ENCODE measurements around the gene CALN1. TPM values are rescaled to one million over a fixed set of nuclear protein-coding genes. Genes with fewer than 3 reads are reported as not detected.

The CALN1 gene
- total RNA-seq, 4 donors from 2014 or later, result under 0.01 to 0.06 TPM; not detected in 2

DNA sequence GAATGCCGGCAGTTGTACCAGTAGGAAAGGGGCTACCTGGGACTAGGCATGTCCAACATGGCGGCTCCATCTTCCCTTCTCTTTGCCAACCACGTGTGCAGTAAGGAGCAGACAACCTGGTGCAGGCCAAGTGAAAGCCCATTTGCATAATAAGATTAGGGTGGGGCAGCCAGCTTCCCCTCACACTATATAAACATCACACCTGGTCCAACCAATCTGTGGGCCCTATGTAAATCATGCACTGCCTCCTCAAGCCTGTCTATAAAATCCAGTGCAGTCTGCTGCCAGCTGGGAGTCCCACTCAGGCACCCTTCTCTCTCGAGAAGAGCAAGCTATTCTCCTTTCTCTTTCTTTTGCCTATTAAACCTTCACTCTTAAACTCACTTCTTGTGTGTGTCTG is 429.3 kb downstream of the CALN1 start:
- Histone ChIP-seq H3K27me3 (no peaks in the 10 kb centered on the region), H3K27ac (replicated peaks in 1 of 4) (no peak overlapping the region), H3K4me1 (no peaks in the 10 kb centered on the region), H3K4me3 (no peak overlapping the region), H3K36me3 (no peaks in the 10 kb centered on the region), H3K9me3 (no peaks in the 10 kb centered on the region)
- DNase-seq (ENCODE audit: extremely low spot score), result peak; percentile 70
- WGBS, result 66% methylated on average over 4 of the region's 4 CpGs
- intact Hi-C loops (cut with DNase I), result no loop called here
- TF ChIP-seq POLR2AphosphoS5 (IDR thresholded peaks at IDR 0.05) (no peak), POLR2A (IDR thresholded peaks at IDR 0.05; ENCODE audit: low read depth) (no peak), EP300 (IDR thresholded peaks at IDR 0.05) (no peak), CTCF (IDR thresholded peaks at IDR 0.05) (no peak)

- intact Hi-C loops (cut with DNase I), result no loop called here
- Histone ChIP-seq H3K9me3 (no peaks in the 10 kb centered on the region), H3K36me3 (no peaks in the 10 kb centered on the region), H3K4me3 (no peak overlapping the region), H3K4me1 (no peaks in the 10 kb centered on the region), H3K27me3 (no peaks in the 10 kb centered on the region), H3K27ac (replicated peaks in 1 of 4) (no peak overlapping the region)
- TF ChIP-seq CTCF (IDR thresholded peaks at IDR 0.05), result no peak
- TF ChIP-seq POLR2AphosphoS5 (IDR thresholded peaks at IDR 0.05), result no peak
- TF ChIP-seq POLR2A (IDR thresholded peaks at IDR 0.05; ENCODE audit: low read depth), result no peak
- no peak for TF ChIP-seq EP300 (IDR thresholded peaks at IDR 0.05)
- no peak for DNase-seq (ENCODE audit: extremely low spot score)
- 68% methylated on average over 7 of the region's 7 CpGs for WGBS
Observed at GRCh38 chr7:71976645-71977044, 435.5 kb downstream of the CALN1 start.

DNA sequence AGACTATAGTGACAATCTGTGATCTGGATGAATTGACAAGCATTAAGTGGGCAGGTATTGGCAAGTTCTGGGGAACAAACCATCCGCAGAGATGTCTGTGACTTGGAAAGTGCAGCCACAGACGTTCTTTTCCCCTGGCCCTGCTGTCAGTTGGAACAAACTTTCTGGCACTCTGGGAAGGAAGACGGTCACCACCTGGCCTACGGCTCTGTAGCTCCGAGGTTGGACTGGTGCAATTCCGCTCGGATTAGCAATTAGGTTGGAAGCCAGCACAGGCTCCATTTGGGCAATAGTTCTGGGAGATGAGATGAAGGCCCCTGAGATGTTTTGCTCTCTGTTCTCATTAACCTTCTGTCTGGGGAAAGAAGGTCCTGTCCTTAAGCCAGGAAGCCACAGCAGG is 437.5 kb downstream of the CALN1 start:
- H3K36me3 ChIP-seq, result no peaks in the 10 kb centered on the region
- no peaks in the 10 kb centered on the region for H3K4me1 ChIP-seq
- no peak for DNase-seq (ENCODE audit: extremely low spot score)
- no peaks in the 10 kb centered on the region for H3K27me3 ChIP-seq
- no peak overlapping the region for H3K4me3 ChIP-seq
- no peaks in the 10 kb centered on the region for H3K9me3 ChIP-seq
- no CpG with 5 or more reads among the region's 7 CpGs for WGBS
- H3K27ac ChIP-seq (replicated peaks in 1 of 4), result no peak overlapping the region
- TF ChIP-seq CTCF (IDR thresholded peaks at IDR 0.05), result no peak
- no peak for TF ChIP-seq POLR2A (IDR thresholded peaks at IDR 0.05; ENCODE audit: low read depth)
- no peak for TF ChIP-seq EP300 (IDR thresholded peaks at IDR 0.05)
- TF ChIP-seq POLR2AphosphoS5 (IDR thresholded peaks at IDR 0.05), result no peak
- intact Hi-C loops (cut with DNase I), result no loop called here

DNA sequence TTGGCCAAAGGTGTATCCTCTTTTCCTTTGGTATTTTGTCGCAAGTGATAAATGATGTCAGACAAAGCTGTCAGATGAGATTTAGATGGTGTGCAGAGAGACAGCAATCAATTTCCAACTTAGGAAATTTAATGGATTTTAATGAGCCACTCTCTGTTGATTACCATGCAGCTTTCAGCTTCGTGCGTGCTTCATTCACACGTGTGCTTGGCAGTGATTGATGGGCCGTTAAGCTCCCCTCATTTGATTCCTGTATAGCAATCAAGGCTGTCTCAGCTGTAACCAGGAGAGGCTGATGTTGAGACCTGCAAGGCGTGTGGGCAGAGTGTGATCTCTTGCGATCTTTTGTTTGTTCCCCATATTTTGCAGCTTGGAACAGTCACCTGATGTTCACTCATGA is 439.6 kb downstream of the CALN1 start:
- Histone ChIP-seq H3K9me3 (no peaks in the 10 kb centered on the region), H3K4me1 (no peaks in the 10 kb centered on the region), H3K36me3 (no peaks in the 10 kb centered on the region), H3K27me3 (no peaks in the 10 kb centered on the region), H3K4me3 (no peak overlapping the region), H3K27ac (replicated peaks in 1 of 4) (no peak overlapping the region)
- intact Hi-C loops (cut with DNase I), result no loop called here
- TF ChIP-seq EP300 (IDR thresholded peaks at IDR 0.05) (no peak), POLR2A (IDR thresholded peaks at IDR 0.05; ENCODE audit: low read depth) (no peak), CTCF (IDR thresholded peaks at IDR 0.05) (no peak), POLR2AphosphoS5 (IDR thresholded peaks at IDR 0.05) (no peak)
- WGBS, result 68% methylated on average over 7 of the region's 7 CpGs
- DNase-seq (ENCODE audit: extremely low spot score), result no peak

DNA sequence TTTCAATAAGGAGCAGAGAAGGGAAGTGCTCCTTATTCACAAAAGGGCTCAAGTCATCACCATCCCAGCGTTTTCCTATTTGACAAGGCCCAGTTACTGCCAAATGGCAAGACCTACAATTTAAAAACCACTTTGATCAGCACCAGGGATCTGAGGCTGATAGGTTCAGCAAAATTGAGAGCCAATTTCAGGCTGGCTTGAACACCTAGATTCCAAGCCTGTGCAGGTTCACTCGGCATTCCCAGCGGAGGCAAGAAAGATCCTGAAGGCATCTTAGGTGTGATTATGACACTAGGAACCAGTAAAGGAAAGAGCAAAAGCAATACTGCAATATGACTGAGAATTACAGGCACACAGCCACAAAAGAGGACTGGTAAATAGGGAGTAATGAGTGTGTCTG is 441.4 kb downstream of the CALN1 start:
- TF ChIP-seq CTCF (IDR thresholded peaks at IDR 0.05) (no peak), EP300 (IDR thresholded peaks at IDR 0.05) (no peak), POLR2AphosphoS5 (IDR thresholded peaks at IDR 0.05) (no peak), POLR2A (IDR thresholded peaks at IDR 0.05; ENCODE audit: low read depth) (no peak)
- Histone ChIP-seq H3K4me3 (no peak overlapping the region), H3K4me1 (no peaks in the 10 kb centered on the region), H3K36me3 (no peaks in the 10 kb centered on the region), H3K27me3 (no peaks in the 10 kb centered on the region), H3K27ac (replicated peaks in 1 of 4) (no peak overlapping the region), H3K9me3 (no peaks in the 10 kb centered on the region)
- DNase-seq (ENCODE audit: extremely low spot score), result no peak
- intact Hi-C loops (cut with DNase I), result no loop called here
- 70% methylated on average over 3 of the region's 3 CpGs for WGBS
